IMR-90 (cell line): ENCODE measurements around the gene TSEN54. TPM values are rescaled to one million over a fixed set of nuclear protein-coding genes. Genes with fewer than 3 reads are reported as not detected.

Source experiments
- ATAC-seq: fragments of 200-7000 bp; cut with Tn5 transposase; 2 replicates; pipeline ENCODE4 v1.9.1; 2020; ENCODE audit warnings: low read depth, mild to moderate bottlenecking, moderate library complexity
- BruUV-seq: library from RNA; stranded (reverse); fragments of 400-500 nt; replicated peaks from 2 replicates; lab custom pipeline; 2021; lab: Mats Ljungman, UMichigan
- CTCF ChIA-PET: fragments of 300-600 bp; formaldehyde crosslinking; extraction: SDS; loops from one replicate; lab custom pipeline; 2021; ENCODE audit warnings: antibody characterized with exemption; lab: Yijun Ruan, JAX
- POLR2A ChIA-PET: fragments of 300-600 bp; sonication (Branson Sonifier 250); formaldehyde crosslinking; loops from one replicate; lab custom pipeline; 2022; ENCODE audit warnings: antibody characterized with exemption; ENCODE audit not compliant: unreplicated experiment; lab: Charles Lee
- DNase-seq: peaks from one replicate; pipeline ENCODE4 v3.0.0; 2013
- H2AFZ ChIP-seq: replicated peaks from 2 replicates; pipeline ENCODE3; 2013; ENCODE audit warnings: low read length, mild to moderate bottlenecking; ENCODE audit not compliant: poor library complexity
- H2AK5ac ChIP-seq: 2 replicates; pipeline ENCODE4 v1.6.1; 2013; ENCODE audit warnings: low read depth, low read length, inconsistent platforms
- H2AK9ac ChIP-seq: replicated peaks from 2 replicates; pipeline ENCODE3; 2013; ENCODE audit warnings: mild to moderate bottlenecking, low read depth, low read length, moderate library complexity; ENCODE audit not compliant: poor library complexity
- H2BK120ac ChIP-seq: 2 replicates; pipeline ENCODE4 v1.6.1; 2013; ENCODE audit warnings: low read depth, low read length, inconsistent platforms
- H2BK15ac ChIP-seq: 3 replicates; pipeline ENCODE4 v1.6.1; 2013; ENCODE audit warnings: low read depth, low read length, inconsistent platforms
- H2BK20ac ChIP-seq: 2 replicates; pipeline ENCODE4 v1.6.1; 2013; ENCODE audit warnings: low read depth, mild to moderate bottlenecking, inconsistent platforms, low read length, moderate library complexity
- H2BK5ac ChIP-seq: 2 replicates; pipeline ENCODE4 v1.6.1; 2013; ENCODE audit warnings: mild to moderate bottlenecking, low read depth, low read length, inconsistent platforms; ENCODE audit not compliant: poor library complexity, severe bottlenecking
- H3K14ac ChIP-seq: replicated peaks from 2 replicates; pipeline ENCODE4 v1.6.1; 2013; ENCODE audit warnings: low read depth, low read length, inconsistent platforms
- H3K18ac ChIP-seq: 2 replicates; pipeline ENCODE4 v1.6.1; 2013; ENCODE audit warnings: low read depth, low read length, control low read depth
- H3K23ac ChIP-seq: 2 replicates; pipeline ENCODE4 v1.6.1; 2013; ENCODE audit warnings: low read depth, low read length, inconsistent platforms
- H3K27ac ChIP-seq: 2 replicates; pipeline ENCODE4 v1.5.1; 2013; ENCODE audit warnings: mild to moderate bottlenecking, control low read depth, low read length; ENCODE audit not compliant: insufficient read depth
- H3K27me3 ChIP-seq: 2 replicates; pipeline ENCODE4 v1.6.1; 2013; ENCODE audit warnings: low read length; ENCODE audit not compliant: control insufficient read depth, insufficient read depth
- H3K36me3 ChIP-seq: 2 replicates; pipeline ENCODE4 v1.6.1; 2013; ENCODE audit warnings: low read length, mixed read lengths; ENCODE audit not compliant: control insufficient read depth, insufficient read depth
- H3K4ac ChIP-seq: 2 replicates; pipeline ENCODE4 v1.6.1; 2013; ENCODE audit warnings: low read depth, low read length, inconsistent platforms
- H3K4me1 ChIP-seq: 2 replicates; pipeline ENCODE4 v1.6.1; 2013; ENCODE audit warnings: low read length, mixed read lengths; ENCODE audit not compliant: control insufficient read depth, insufficient read depth
- H3K4me2 ChIP-seq: 2 replicates; pipeline ENCODE4 v1.6.1; 2013; ENCODE audit warnings: low read depth, mild to moderate bottlenecking, control low read depth, low read length, moderate library complexity
- H3K4me3 ChIP-seq: 2 replicates; pipeline ENCODE4 v1.5.1; 2013; ENCODE audit warnings: low read depth, mild to moderate bottlenecking, control low read depth, low read length, moderate library complexity; ENCODE audit not compliant: insufficient read depth
- H3K56ac ChIP-seq: 2 replicates; pipeline ENCODE4 v1.6.1; 2013; ENCODE audit warnings: low read length, inconsistent platforms; ENCODE audit not compliant: insufficient read depth; ENCODE audit errors: extremely low read depth
- H3K79me1 ChIP-seq, 2 experiments: 2 replicates each; pipeline ENCODE4 v1.6.1; 2013; ENCODE audit warnings: low read length in 2 of 2, inconsistent platforms in 1 of 2, low read depth in 1 of 2
- H3K9ac ChIP-seq: 2 replicates; pipeline ENCODE4 v1.6.1; 2013; ENCODE audit warnings: low read depth, low read length, control low read depth
- H3K9me1 ChIP-seq: 2 replicates; pipeline ENCODE4 v1.6.1; 2013; ENCODE audit warnings: low read length, inconsistent platforms; ENCODE audit not compliant: insufficient read depth
- H3K9me3 ChIP-seq: 2 replicates; pipeline ENCODE4 v1.6.1; 2013; ENCODE audit warnings: low read length; ENCODE audit not compliant: control insufficient read depth, insufficient read depth
- H4K20me1 ChIP-seq: 2 replicates; pipeline ENCODE4 v1.6.1; 2013; ENCODE audit warnings: low read length, inconsistent platforms; ENCODE audit not compliant: insufficient read depth
- H4K5ac ChIP-seq: 2 replicates; pipeline ENCODE4 v1.6.1; 2013; ENCODE audit warnings: mild to moderate bottlenecking, low read depth, low read length, control low read depth
- H4K8ac ChIP-seq, 2 experiments: 2 replicates each; pipeline ENCODE4 v1.6.1; 2013; ENCODE audit warnings: low read depth in 2 of 2, low read length in 2 of 2, control low read depth in 1 of 2, inconsistent platforms in 1 of 2
- H4K91ac ChIP-seq: 2 replicates; pipeline ENCODE4 v1.6.1; 2013; ENCODE audit warnings: low read depth, low read length, inconsistent platforms; ENCODE audit not compliant: insufficient read depth
- BHLHE40 ChIP-seq: fragments of 150-350 bp; IDR thresholded peaks from 2 replicates; pipeline ENCODE4 v1.6.1; 2016; ENCODE audit warnings: mild to moderate bottlenecking, low read depth, low read length
- CEBPB ChIP-seq: IDR thresholded peaks from 2 replicates; pipeline ENCODE4 v1.6.1; 2012; ENCODE audit warnings: low read depth, low read length, improper control_type of control experiment
- CHD1 ChIP-seq: IDR thresholded peaks from 2 replicates; pipeline ENCODE4 v1.6.1; 2012; ENCODE audit warnings: low read depth, low read length, improper control_type of control experiment
- CTCF ChIP-seq: conservative IDR thresholded peaks from 2 replicates; pipeline ENCODE4 v1.5.1; 2012; ENCODE audit warnings: mild to moderate bottlenecking, low read depth, low read length, improper control_type of control experiment
- ELK1 ChIP-seq: fragments of 150-350 bp; IDR thresholded peaks from 2 replicates; pipeline ENCODE4 v1.6.1; 2016; ENCODE audit warnings: low read depth, mild to moderate bottlenecking, low read length, moderate library complexity, borderline replicate concordance
- FOS ChIP-seq: fragments of 150-350 bp; IDR thresholded peaks from 2 replicates; pipeline ENCODE4 v1.6.1; 2016; ENCODE audit warnings: low read depth, low read length
- MAFK ChIP-seq: IDR thresholded peaks from 2 replicates; pipeline ENCODE4 v1.6.1; 2012; ENCODE audit warnings: low read depth, low read length, improper control_type of control experiment
- MAZ ChIP-seq: IDR thresholded peaks from 2 replicates; pipeline ENCODE4 v1.6.1; 2012; ENCODE audit warnings: low read depth, mild to moderate bottlenecking, low read length, improper control_type of control experiment, moderate library complexity, borderline replicate concordance
- MXI1 ChIP-seq: IDR thresholded peaks from 2 replicates; pipeline ENCODE4 v1.6.1; 2012; ENCODE audit warnings: low read depth, mild to moderate bottlenecking, low read length, moderate library complexity, borderline replicate concordance
- NFE2L2 ChIP-seq: fragments of 150-350 bp; IDR thresholded peaks from 2 replicates; pipeline ENCODE4 v1.6.1; 2016; ENCODE audit warnings: low read depth, mild to moderate bottlenecking, low read length
- POLR2A ChIP-seq: IDR thresholded peaks from 2 replicates; pipeline ENCODE4 v1.6.1; 2012; ENCODE audit warnings: mild to moderate bottlenecking, low read depth, low read length
- RAD21 ChIP-seq: IDR thresholded peaks from 2 replicates; pipeline ENCODE4 v1.6.1; 2012; ENCODE audit warnings: low read length, improper control_type of control experiment
- RCOR1 ChIP-seq: IDR thresholded peaks from 2 replicates; pipeline ENCODE4 v1.6.1; 2012; ENCODE audit warnings: mild to moderate bottlenecking, low read length, improper control_type of control experiment; ENCODE audit not compliant: insufficient replicate concordance
- RFX5 ChIP-seq: IDR thresholded peaks from 2 replicates; pipeline ENCODE4 v1.8.0; 2012; ENCODE audit warnings: low read depth, mild to moderate bottlenecking, low read length, moderate library complexity
- SMC3 ChIP-seq: fragments of 150-350 bp; IDR thresholded peaks from 2 replicates; pipeline ENCODE4 v1.6.1; 2016; ENCODE audit warnings: low read depth, mild to moderate bottlenecking, antibody characterized with exemption, low read length, moderate library complexity
- WGBS, 2 experiments: methylation state at CpG; one replicate each; pipeline versions ENCODE4 v1.1.5 to v1.1.7; 2013; ENCODE audit warnings: missing lambda C conversion rate in 2 of 2; ENCODE audit not compliant: insufficient read length in 1 of 2; ENCODE audit errors: extremely low coverage in 2 of 2; 5-methylcytosine and 5-hydroxymethylcytosine counted together
- dilution Hi-C: fragments of 300-500 bp; cut with HindIII; formaldehyde crosslinking; loops from one replicate; pipeline ENCODE4 v1.14.3; 2018; ENCODE audit warnings: low sequenced_read_pairs; ENCODE audit not compliant: unreplicated experiment
- in situ Hi-C: fragments of 300-500 bp; cut with MboI; formaldehyde crosslinking; loops from 3 replicates; pipeline ENCODE4 v1.14.3; 2019; ENCODE audit warnings: low sequenced_read_pairs, inconsistent platforms, mixed read lengths
- intact Hi-C: fragments of 100-400 bp; cut with micrococcal nuclease; formaldehyde crosslinking; loops from 2 replicates; pipeline ENCODE4 v1.10.0; 2022
- polyA plus RNA-seq, 3 experiments: library from polyadenylated mRNA; depleted of rRNA; stranded (reverse); fragments of >200 nt; gene quantifications; 2 replicates each; pipeline ENCODE4 v1.2.3, GENCODE V29; 2012; ENCODE audit warnings: low replicate concordance in 1 of 3
- total RNA-seq: library from RNA; depleted of rRNA; stranded (reverse); fragments of >200 nt; gene quantifications from 2 replicates; pipeline ENCODE4 v1.2.3, GENCODE V29; 2012
- TF ChIP-seq, protein P1 (sequence below): fragments of 150-350 bp; IDR thresholded peaks from 2 replicates; pipeline ENCODE4 v1.6.1; 2017; ENCODE audit warnings: mild to moderate bottlenecking, antibody characterized with exemption, low read length, low read depth

Gene TSEN54
- total and polyA plus RNA-seq, 2 of the 4 experiments (the other 2 are of a cell fraction) = 7.2 to 14.9 TPM

DNA sequence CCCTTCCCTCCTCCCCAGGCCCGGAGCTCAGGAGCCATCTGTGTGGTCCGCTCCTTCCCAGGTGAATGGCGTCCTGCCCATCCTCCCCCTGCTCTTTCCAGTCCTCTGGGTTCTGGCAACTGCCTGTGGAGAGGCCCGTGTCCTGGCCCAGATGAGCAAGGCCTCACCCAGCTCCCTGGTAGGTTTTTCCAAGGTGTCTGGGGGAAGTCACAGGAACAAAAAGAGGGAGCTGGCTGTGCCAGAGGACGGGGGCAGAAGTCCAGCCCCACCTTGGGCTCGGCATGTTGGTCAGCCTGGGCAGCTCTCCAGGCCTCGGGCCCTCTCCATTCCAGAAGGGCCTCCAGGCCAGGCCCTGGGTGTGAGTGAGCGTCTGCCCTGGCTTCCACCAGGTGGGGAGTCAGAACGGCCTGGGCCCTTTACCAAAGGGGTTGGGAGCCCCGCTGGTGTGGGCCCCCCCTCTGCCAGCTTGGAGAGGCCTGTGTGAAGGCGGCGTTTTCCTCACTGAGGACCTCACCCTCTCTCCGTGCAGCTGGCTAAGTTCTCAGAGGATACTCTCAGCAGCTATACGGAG, 26.1 kb upstream of the TSEN54 start:
- H4K91ac ChIP-seq = no peak overlapping the region
- no peak overlapping the region for H3K18ac ChIP-seq
- TF ChIP-seq MXI1 (no peak), FOS (no peak), CTCF (no peak), BHLHE40 (no peak), RAD21 (no peak), RCOR1 (no peak), NFE2L2 (no peak), POLR2A (no peak), MAFK (no peak), ELK1 (no peak), RFX5 (no peak), CHD1 (no peak), CEBPB (no peak), SMC3 (no peak), MAZ (no peak)
- TF ChIP-seq, protein P1, sequence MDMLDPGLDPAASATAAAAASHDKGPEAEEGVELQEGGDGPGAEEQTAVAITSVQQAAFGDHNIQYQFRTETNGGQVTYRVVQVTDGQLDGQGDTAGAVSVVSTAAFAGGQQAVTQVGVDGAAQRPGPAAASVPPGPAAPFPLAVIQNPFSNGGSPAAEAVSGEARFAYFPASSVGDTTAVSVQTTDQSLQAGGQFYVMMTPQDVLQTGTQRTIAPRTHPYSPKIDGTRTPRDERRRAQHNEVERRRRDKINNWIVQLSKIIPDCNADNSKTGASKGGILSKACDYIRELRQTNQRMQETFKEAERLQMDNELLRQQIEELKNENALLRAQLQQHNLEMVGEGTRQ = no peak
- in situ Hi-C loops = no loop called here
- no peak overlapping the region for H4K5ac ChIP-seq
- ATAC-seq (no peak), DNase-seq (no peak)
- no peak overlapping the region for H3K23ac ChIP-seq
- no peak overlapping the region for H2BK120ac ChIP-seq
- dilution Hi-C loops = no loop called here
- no peak overlapping the region for H3K4ac ChIP-seq
- no peak overlapping the region for H4K8ac ChIP-seq
- H3K4me2 ChIP-seq = no peak overlapping the region
- no peaks in the 10 kb centered on the region for H3K4me1 ChIP-seq
- no peaks in the 10 kb centered on the region; the same call in 1 of the 2 replicates for H4K20me1 ChIP-seq
- no peak overlapping the region for H2BK15ac ChIP-seq
- no peak overlapping the region for H3K56ac ChIP-seq
- H2BK5ac ChIP-seq = no peak overlapping the region
- BruUV-seq = no TSS peak
- no peak overlapping the region for H2AFZ ChIP-seq
- no peak overlapping the region for H2BK20ac ChIP-seq
- H3K79me1 ChIP-seq = peaks cover 0 to 7% of the 10 kb centered on the region in 2 experiments; a peak in 1 of 4 replicates
- H3K27ac ChIP-seq = no peak overlapping the region
- H3K4me3 ChIP-seq = no peak overlapping the region
- peaks cover 33% of the 10 kb centered on the region for H3K36me3 ChIP-seq
- ChIA-PET CTCF (interaction anchor here (0.7 kb wide), 1 partner anchor 48 kb away, joined by 3 read pairs; no protein-coding TSS in a partner anchor), POLR2A (no interaction called here)
- no peaks in the 10 kb centered on the region; the same call in none of the 2 replicates for H3K9me1 ChIP-seq
- H3K27me3 ChIP-seq = no peaks in the 10 kb centered on the region
- WGBS, 2 experiments = 83% methylated on average over 4 of the region's 14 CpGs; no CpG with 5 or more reads in 1 of the 2 experiments
- H2AK9ac ChIP-seq = no peak overlapping the region
- H3K9ac ChIP-seq = no peak overlapping the region
- no peaks in the 10 kb centered on the region for H3K9me3 ChIP-seq
- no peak overlapping the region for H3K14ac ChIP-seq
- intact Hi-C loops = no loop called here
- no peak overlapping the region for H2AK5ac ChIP-seq
